ENCODE measurements around the gene SPA17.

DNA sequence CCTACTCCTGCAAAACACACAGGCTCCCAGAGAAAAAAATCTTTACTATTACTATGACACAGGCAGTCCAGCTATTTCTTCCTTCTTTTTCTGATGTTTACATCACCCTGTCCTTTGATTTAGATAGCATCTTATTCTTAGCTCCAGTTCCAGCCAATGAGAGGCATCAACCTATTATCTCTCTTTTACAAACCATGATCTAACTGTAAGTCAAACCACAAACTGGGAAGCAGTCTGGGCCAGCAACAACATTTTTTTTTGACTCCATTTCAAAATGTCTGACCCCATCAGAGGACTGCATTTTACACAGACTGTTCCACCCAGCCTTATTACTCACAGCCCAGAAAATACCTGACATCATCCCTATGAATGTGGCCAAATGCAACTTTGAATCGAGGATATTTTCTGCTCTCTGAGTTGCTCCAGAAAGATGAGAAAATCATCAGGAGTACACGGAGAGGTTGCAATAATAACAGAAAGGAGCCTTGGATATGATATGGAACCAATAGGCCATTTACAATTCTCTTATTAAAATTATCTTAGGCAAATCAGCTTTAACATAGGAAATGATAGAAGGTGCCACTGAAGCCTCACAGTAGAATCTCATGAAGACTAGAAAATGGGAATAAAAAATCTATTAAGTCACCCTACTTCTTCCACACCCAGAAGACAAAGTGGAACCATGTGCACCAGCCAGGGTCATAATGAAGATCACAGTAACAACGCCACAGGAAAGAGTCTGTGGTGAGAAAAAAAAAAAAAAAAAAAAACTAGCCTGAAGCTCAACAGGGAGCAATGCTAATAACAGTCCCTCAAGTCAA, 29.9 kb upstream of the SPA17 start:
- TF ChIP-seq, protein P1, sequence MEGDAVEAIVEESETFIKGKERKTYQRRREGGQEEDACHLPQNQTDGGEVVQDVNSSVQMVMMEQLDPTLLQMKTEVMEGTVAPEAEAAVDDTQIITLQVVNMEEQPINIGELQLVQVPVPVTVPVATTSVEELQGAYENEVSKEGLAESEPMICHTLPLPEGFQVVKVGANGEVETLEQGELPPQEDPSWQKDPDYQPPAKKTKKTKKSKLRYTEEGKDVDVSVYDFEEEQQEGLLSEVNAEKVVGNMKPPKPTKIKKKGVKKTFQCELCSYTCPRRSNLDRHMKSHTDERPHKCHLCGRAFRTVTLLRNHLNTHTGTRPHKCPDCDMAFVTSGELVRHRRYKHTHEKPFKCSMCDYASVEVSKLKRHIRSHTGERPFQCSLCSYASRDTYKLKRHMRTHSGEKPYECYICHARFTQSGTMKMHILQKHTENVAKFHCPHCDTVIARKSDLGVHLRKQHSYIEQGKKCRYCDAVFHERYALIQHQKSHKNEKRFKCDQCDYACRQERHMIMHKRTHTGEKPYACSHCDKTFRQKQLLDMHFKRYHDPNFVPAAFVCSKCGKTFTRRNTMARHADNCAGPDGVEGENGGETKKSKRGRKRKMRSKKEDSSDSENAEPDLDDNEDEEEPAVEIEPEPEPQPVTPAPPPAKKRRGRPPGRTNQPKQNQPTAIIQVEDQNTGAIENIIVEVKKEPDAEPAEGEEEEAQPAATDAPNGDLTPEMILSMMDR (IDR thresholded peaks at IDR 0.05), result no peak
- TF ChIP-seq POLR2AphosphoS5 (IDR thresholded peaks at IDR 0.05), result no peak
- no peak for TF ChIP-seq POLR2A (IDR thresholded peaks at IDR 0.05)

All from breast epithelium (tissue), 3 donors.